Panc1 (cell line): Measurements from ENCODE around the gene SNPH.

Experiments used
- POLR2AphosphoS5 ChIP-seq: IDR thresholded peaks from 2 replicates; pipeline ENCODE4 v1.6.1; 2012; ENCODE audit warnings: mild to moderate bottlenecking, low read depth, low read length, moderate library complexity
- TF ChIP-seq, protein P1 (sequence below): fragments of 450-650 bp; IDR thresholded peaks from 2 replicates; pipeline ENCODE4 v1.5.1; 2017; ENCODE audit warnings: mild to moderate bottlenecking
- TF ChIP-seq, protein P2 (sequence below), 2 experiments: IDR thresholded peaks; 2 replicates each; pipeline ENCODE4 v1.6.1; 2011 to 2012; ENCODE audit warnings: low read depth in 2 of 2, control low read depth in 1 of 2, low read length in 1 of 2, mild to moderate bottlenecking in 1 of 2, moderate library complexity in 1 of 2; ENCODE audit not compliant: insufficient read depth in 1 of 2

DNA sequence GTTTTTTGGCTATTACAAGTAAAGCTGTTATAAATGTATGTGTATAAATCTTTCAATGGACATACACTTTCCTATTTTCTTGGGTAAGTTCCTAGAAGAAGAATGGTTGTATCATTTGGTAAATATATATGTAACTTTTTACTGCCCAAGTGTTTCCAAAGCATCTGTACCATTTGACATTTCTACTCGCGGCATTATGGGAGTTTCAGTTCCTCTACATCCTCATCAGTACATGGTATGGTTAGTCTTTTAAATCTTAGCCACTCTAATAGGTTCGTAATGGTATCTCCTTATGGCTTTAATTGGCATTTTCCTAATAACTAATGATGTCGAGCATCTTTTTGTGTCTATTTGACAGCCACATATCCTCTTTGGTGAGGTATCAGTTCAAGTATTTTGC lies 12.9 kb downstream of the SNPH start:
- TF ChIP-seq, protein P1, sequence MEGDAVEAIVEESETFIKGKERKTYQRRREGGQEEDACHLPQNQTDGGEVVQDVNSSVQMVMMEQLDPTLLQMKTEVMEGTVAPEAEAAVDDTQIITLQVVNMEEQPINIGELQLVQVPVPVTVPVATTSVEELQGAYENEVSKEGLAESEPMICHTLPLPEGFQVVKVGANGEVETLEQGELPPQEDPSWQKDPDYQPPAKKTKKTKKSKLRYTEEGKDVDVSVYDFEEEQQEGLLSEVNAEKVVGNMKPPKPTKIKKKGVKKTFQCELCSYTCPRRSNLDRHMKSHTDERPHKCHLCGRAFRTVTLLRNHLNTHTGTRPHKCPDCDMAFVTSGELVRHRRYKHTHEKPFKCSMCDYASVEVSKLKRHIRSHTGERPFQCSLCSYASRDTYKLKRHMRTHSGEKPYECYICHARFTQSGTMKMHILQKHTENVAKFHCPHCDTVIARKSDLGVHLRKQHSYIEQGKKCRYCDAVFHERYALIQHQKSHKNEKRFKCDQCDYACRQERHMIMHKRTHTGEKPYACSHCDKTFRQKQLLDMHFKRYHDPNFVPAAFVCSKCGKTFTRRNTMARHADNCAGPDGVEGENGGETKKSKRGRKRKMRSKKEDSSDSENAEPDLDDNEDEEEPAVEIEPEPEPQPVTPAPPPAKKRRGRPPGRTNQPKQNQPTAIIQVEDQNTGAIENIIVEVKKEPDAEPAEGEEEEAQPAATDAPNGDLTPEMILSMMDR = no peak
- TF ChIP-seq POLR2AphosphoS5 = no peak
- TF ChIP-seq, protein P2, sequence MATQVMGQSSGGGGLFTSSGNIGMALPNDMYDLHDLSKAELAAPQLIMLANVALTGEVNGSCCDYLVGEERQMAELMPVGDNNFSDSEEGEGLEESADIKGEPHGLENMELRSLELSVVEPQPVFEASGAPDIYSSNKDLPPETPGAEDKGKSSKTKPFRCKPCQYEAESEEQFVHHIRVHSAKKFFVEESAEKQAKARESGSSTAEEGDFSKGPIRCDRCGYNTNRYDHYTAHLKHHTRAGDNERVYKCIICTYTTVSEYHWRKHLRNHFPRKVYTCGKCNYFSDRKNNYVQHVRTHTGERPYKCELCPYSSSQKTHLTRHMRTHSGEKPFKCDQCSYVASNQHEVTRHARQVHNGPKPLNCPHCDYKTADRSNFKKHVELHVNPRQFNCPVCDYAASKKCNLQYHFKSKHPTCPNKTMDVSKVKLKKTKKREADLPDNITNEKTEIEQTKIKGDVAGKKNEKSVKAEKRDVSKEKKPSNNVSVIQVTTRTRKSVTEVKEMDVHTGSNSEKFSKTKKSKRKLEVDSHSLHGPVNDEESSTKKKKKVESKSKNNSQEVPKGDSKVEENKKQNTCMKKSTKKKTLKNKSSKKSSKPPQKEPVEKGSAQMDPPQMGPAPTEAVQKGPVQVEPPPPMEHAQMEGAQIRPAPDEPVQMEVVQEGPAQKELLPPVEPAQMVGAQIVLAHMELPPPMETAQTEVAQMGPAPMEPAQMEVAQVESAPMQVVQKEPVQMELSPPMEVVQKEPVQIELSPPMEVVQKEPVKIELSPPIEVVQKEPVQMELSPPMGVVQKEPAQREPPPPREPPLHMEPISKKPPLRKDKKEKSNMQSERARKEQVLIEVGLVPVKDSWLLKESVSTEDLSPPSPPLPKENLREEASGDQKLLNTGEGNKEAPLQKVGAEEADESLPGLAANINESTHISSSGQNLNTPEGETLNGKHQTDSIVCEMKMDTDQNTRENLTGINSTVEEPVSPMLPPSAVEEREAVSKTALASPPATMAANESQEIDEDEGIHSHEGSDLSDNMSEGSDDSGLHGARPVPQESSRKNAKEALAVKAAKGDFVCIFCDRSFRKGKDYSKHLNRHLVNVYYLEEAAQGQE (IDR thresholded peaks at IDR 0.05; ENCODE audit: insufficient read depth in 1 of 2, low read depth in 2 of 2, low read length in 1 of 2) = no peak
